H1 (cell line): ENCODE data around the gene SPIRE1. TPM values are rescaled to one million over a fixed set of nuclear protein-coding genes. Genes with fewer than 3 reads are reported as not detected.

Experiments used
- CTCF ChIA-PET: fragments of 300-600 bp; sonication (Branson Sonifier 250); formaldehyde crosslinking; loops from one replicate; lab custom pipeline; 2021; ENCODE audit not compliant: partially characterized antibody; lab: Charles Lee
- POLR2A ChIA-PET: fragments of 300-600 bp; sonication (Branson Sonifier 250); formaldehyde crosslinking; loops from one replicate; lab custom pipeline; 2021; ENCODE audit warnings: inconsistent platforms; ENCODE audit not compliant: partially characterized antibody; lab: Charles Lee
- DNase-seq, 2 experiments: peaks; one replicate each; pipeline versions ENCODE4 v3.0.0 to v3.0.0-alpha.2; 2010 to 2022; ENCODE audit warnings: low spot score in 2 of 2, low read depth in 1 of 2, mixed read lengths in 1 of 2
- FAIRE-seq: peaks from 2 replicates; lab custom pipeline; 2011; peaks lifted over from hg19 to GRCh38; lab: Jason Lieb, UNC
- H2AFZ ChIP-seq: 2 replicates; pipeline ENCODE4 v1.8.1; 2012; ENCODE audit warnings: low read length, inconsistent platforms
- H2AK5ac ChIP-seq: 2 replicates; pipeline ENCODE4 v1.6.1; 2013; ENCODE audit warnings: low read depth, low read length
- H2BK120ac ChIP-seq: replicated peaks from 2 replicates; pipeline ENCODE3; 2013; ENCODE audit warnings: low read depth, low read length, inconsistent platforms
- H2BK12ac ChIP-seq: 2 replicates; pipeline ENCODE4 v1.6.1; 2013; ENCODE audit warnings: low read depth, low read length
- H2BK15ac ChIP-seq: 2 replicates; pipeline ENCODE4 v1.6.1; 2013; ENCODE audit warnings: low read length
- H2BK20ac ChIP-seq: 2 replicates; pipeline ENCODE4 v1.6.1; 2013; ENCODE audit warnings: low read length
- H2BK5ac ChIP-seq: 2 replicates; pipeline ENCODE4 v1.6.1; 2013; ENCODE audit warnings: low read depth, low read length
- H3K14ac ChIP-seq: 2 replicates; pipeline ENCODE4 v1.6.1; 2013; ENCODE audit warnings: inconsistent platforms; ENCODE audit not compliant: insufficient read length
- H3K18ac ChIP-seq: 2 replicates; pipeline ENCODE4 v1.6.1; 2013; ENCODE audit warnings: low read length; ENCODE audit errors: extremely low read depth
- H3K23ac ChIP-seq: 2 replicates; pipeline ENCODE4 v1.6.1; 2013; ENCODE audit warnings: inconsistent platforms; ENCODE audit not compliant: insufficient read length
- H3K23me2 ChIP-seq: 2 replicates; pipeline ENCODE4 v1.6.1; 2013; ENCODE audit warnings: low read depth, low read length
- H3K27ac ChIP-seq: 2 replicates; pipeline ENCODE4 v1.6.1; 2011; ENCODE audit warnings: low read depth, low read length, inconsistent platforms
- H3K27me3 ChIP-seq, 4 experiments: replicated peaks in 1 of 4; 1 replicate in 1 of 4; 2 replicates in 3 of 4; pipeline versions ENCODE4 v1.6.1 to v1.8.1; 2011 to 2013; ENCODE audit warnings: low read length in 3 of 4, mild to moderate bottlenecking in 3 of 4, inconsistent platforms in 2 of 4, mixed read lengths in 2 of 4, moderate library complexity in 1 of 4; ENCODE audit not compliant: control insufficient read depth in 3 of 4, insufficient read depth in 3 of 4; ENCODE audit errors: extremely low read depth in 1 of 4
- H3K36me3 ChIP-seq, 4 experiments: 2 replicates each; pipeline versions ENCODE4 v1.6.1 to v1.8.1; 2011 to 2013; ENCODE audit warnings: mild to moderate bottlenecking in 4 of 4, low read length in 3 of 4, moderate library complexity in 2 of 4, control low read depth in 1 of 4, inconsistent platforms in 1 of 4; ENCODE audit not compliant: insufficient read depth in 4 of 4, control insufficient read depth in 2 of 4
- H3K4ac ChIP-seq: replicated peaks from 2 replicates; pipeline ENCODE3; 2013; ENCODE audit warnings: low read length, low read depth, mixed read lengths, inconsistent platforms; ENCODE audit not compliant: insufficient read length
- H3K4me1 ChIP-seq, 4 experiments: replicated peaks in 1 of 4; 1 replicate in 1 of 4; 2 replicates in 3 of 4; pipeline versions ENCODE4 v1.6.1 to v1.8.1; 2011 to 2013; ENCODE audit warnings: low read length in 3 of 4, inconsistent platforms in 2 of 4, mixed read lengths in 1 of 4; ENCODE audit not compliant: insufficient read depth in 4 of 4, control insufficient read depth in 3 of 4
- H3K4me2 ChIP-seq, 2 experiments: 2 replicates each; pipeline versions ENCODE4 v1.6.1 to v1.8.1; 2011 to 2013; ENCODE audit warnings: low read depth in 2 of 2, low read length in 2 of 2, control low read depth in 1 of 2, inconsistent platforms in 1 of 2, mild to moderate bottlenecking in 1 of 2; ENCODE audit not compliant: insufficient read depth in 1 of 2
- H3K4me3 ChIP-seq, 4 experiments: fragments of 200-600, 300-600 bp in 1 of 4; sonication (generic), shearing (Covaris generic), sonication (Bioruptor Twin) in 1 of 4; 2 replicates each; pipeline versions ENCODE4 v1.5.1 to v1.8.1; 2011 to 2016; ENCODE audit warnings: low read length in 4 of 4, low read depth in 3 of 4, control low read depth in 2 of 4, inconsistent platforms in 2 of 4, mild to moderate bottlenecking in 2 of 4, mixed read lengths in 1 of 4, moderate library complexity in 1 of 4; ENCODE audit not compliant: insufficient read depth in 2 of 4; ENCODE audit errors: extremely low read depth in 1 of 4
- H3K56ac ChIP-seq: replicated peaks from 2 replicates; pipeline ENCODE3; 2013; ENCODE audit warnings: low read depth, mild to moderate bottlenecking, mixed read lengths, low read length, inconsistent platforms; ENCODE audit not compliant: insufficient read length
- H3K79me1 ChIP-seq: 2 replicates; pipeline ENCODE4 v1.6.1; 2013; ENCODE audit warnings: low read depth, low read length, control low read depth
- H3K79me2 ChIP-seq, 2 experiments: 2 replicates each; pipeline versions ENCODE4 v1.6.1 to v1.8.1; 2012 to 2013; ENCODE audit warnings: low read length in 2 of 2, mild to moderate bottlenecking in 2 of 2, inconsistent platforms in 1 of 2; ENCODE audit not compliant: insufficient read depth in 2 of 2, control insufficient read depth in 1 of 2
- H3K9ac ChIP-seq, 4 experiments: replicated peaks in 1 of 4; 1 replicate in 1 of 4; 2 replicates in 3 of 4; pipeline versions ENCODE4 v1.6.1 to v1.8.1; 2011 to 2013; ENCODE audit warnings: low read depth in 3 of 4, low read length in 3 of 4, control low read depth in 2 of 4, mild to moderate bottlenecking in 2 of 4, moderate library complexity in 2 of 4, inconsistent platforms in 1 of 4; ENCODE audit errors: extremely low read depth in 1 of 4
- H3K9me3 ChIP-seq, 2 experiments: 2 replicates each; pipeline versions ENCODE4 v1.6.1 to v1.8.1; 2012 to 2013; ENCODE audit warnings: mild to moderate bottlenecking in 2 of 2, moderate library complexity in 2 of 2, control low read depth in 1 of 2, inconsistent platforms in 1 of 2, low read depth in 1 of 2, low read length in 1 of 2, mixed read lengths in 1 of 2; ENCODE audit not compliant: insufficient read depth in 2 of 2
- H4K20me1 ChIP-seq, 2 experiments: replicated peaks in 1 of 2; 2 replicates each; pipeline versions ENCODE3 to v1.8.1; 2011 to 2013; ENCODE audit warnings: inconsistent platforms in 2 of 2, low read length in 2 of 2, mild to moderate bottlenecking in 1 of 2; ENCODE audit not compliant: insufficient read depth in 2 of 2, control insufficient read depth in 1 of 2
- H4K5ac ChIP-seq: 2 replicates; pipeline ENCODE4 v1.6.1; 2013; ENCODE audit warnings: low read length, low read depth, mixed read lengths, inconsistent platforms; ENCODE audit not compliant: insufficient read length
- H4K8ac ChIP-seq: 2 replicates; pipeline ENCODE4 v1.8.0; 2013; ENCODE audit warnings: mild to moderate bottlenecking, moderate library complexity, low read length, inconsistent platforms; ENCODE audit not compliant: insufficient read depth; ENCODE audit errors: extremely low read depth
- H4K91ac ChIP-seq: replicated peaks from 2 replicates; pipeline ENCODE3; 2013; ENCODE audit warnings: low read length, mixed read lengths, inconsistent platforms; ENCODE audit not compliant: insufficient read length
- ASH2L ChIP-seq: fragments of 200-600, 300-600 bp; sonication (generic); IDR thresholded peaks from one replicate; pipeline ENCODE4 v1.7.1; 2017; ENCODE audit warnings: low read length
- CEBPB ChIP-seq: IDR thresholded peaks from 2 replicates; pipeline ENCODE4 v1.6.1; 2012; ENCODE audit warnings: low read depth, low read length
- CHD1 ChIP-seq: IDR thresholded peaks from 2 replicates; pipeline ENCODE4 v1.6.1; 2012; ENCODE audit warnings: low read depth, low read length, improper control_type of control experiment
- CREB1 ChIP-seq: IDR thresholded peaks from 2 replicates; pipeline ENCODE4 v1.6.1; 2012; ENCODE audit warnings: inconsistent platforms
- EP300 ChIP-seq, 2 experiments: IDR thresholded peaks; 1 replicate in 1 of 2; 2 replicates in 1 of 2; pipeline ENCODE4 v1.6.1; 2011 to 2012; ENCODE audit warnings: low read depth in 2 of 2, low read length in 2 of 2, mild to moderate bottlenecking in 2 of 2, borderline replicate concordance in 1 of 2, inconsistent platforms in 1 of 2, moderate library complexity in 1 of 2
- FOSL1 ChIP-seq: IDR thresholded peaks from 2 replicates; pipeline ENCODE4 v1.6.1; 2011; ENCODE audit warnings: mild to moderate bottlenecking, low read depth, low read length, moderate library complexity; ENCODE audit not compliant: insufficient read depth
- KDM1A ChIP-seq: fragments of 200-600, 300-600 bp; sonication (generic); IDR thresholded peaks from 2 replicates; pipeline ENCODE4 v1.7.1; 2016; ENCODE audit warnings: mild to moderate bottlenecking, low read length, borderline replicate concordance
- MAFK ChIP-seq: IDR thresholded peaks from 2 replicates; pipeline ENCODE4 v1.6.1; 2012; ENCODE audit warnings: low read depth, mild to moderate bottlenecking, improper control_type of control experiment, low read length
- POU5F1 ChIP-seq: IDR thresholded peaks from 2 replicates; pipeline ENCODE4 v1.6.1; 2011; ENCODE audit warnings: low read depth, mild to moderate bottlenecking, low read length, moderate library complexity
- RBBP5 ChIP-seq: IDR thresholded peaks from 2 replicates; pipeline ENCODE4 v1.7.1; 2012; ENCODE audit warnings: low read depth, mild to moderate bottlenecking, inconsistent platforms, low read length, moderate library complexity, borderline replicate concordance
- SP1 ChIP-seq: IDR thresholded peaks from 2 replicates; pipeline ENCODE4 v1.6.1; 2011; ENCODE audit warnings: low read depth, low read length
- SP2 ChIP-seq: IDR thresholded peaks from 2 replicates; pipeline ENCODE4 v1.6.1; 2012; ENCODE audit warnings: mild to moderate bottlenecking, low read length, inconsistent platforms
- TAF1 ChIP-seq: IDR thresholded peaks from 2 replicates; pipeline ENCODE4 v1.6.1; 2011; ENCODE audit warnings: mild to moderate bottlenecking, low read depth, low read length
- WGBS, 2 experiments: shearing (Covaris generic) in 1 of 2; methylation state at CpG; one replicate each; pipeline versions ENCODE4 v1.1.6 to v1.1.7; 2013 to 2015; ENCODE audit warnings: low lambda C conversion rate in 2 of 2, mixed read lengths in 2 of 2, inconsistent platforms in 1 of 2, low coverage in 1 of 2, missing lambda C conversion rate in 1 of 2; ENCODE audit not compliant: insufficient replicate concordance in 2 of 2, insufficient coverage in 1 of 2, insufficient read length in 1 of 2; ENCODE audit errors: extremely low coverage in 1 of 2, missing lambda C conversion rate in 1 of 2; 5-methylcytosine and 5-hydroxymethylcytosine counted together
- polyA plus RNA-seq, 7 experiments: library from polyadenylated mRNA; depleted of rRNA in 3 of 7; stranded (reverse) in 5 of 7; unstranded in 2 of 7; fragments of >200 nt in 5 of 7; fragments of 200-250 nt in 2 of 7; gene quantifications; 1 replicate in 5 of 7; 2 replicates in 1 of 7; 4 replicates in 1 of 7; pipeline versions ENCODE4 v1.2.1 to v1.2.3, GENCODE V29; 2011 to 2013; ENCODE audit warnings: missing spikeins in 2 of 7, mixed read lengths in 2 of 7
- total RNA-seq: library from RNA; stranded (reverse); fragmentation: NEBNext Ultra II Directional; extraction: Animal tissue kit (Norgen Biotek cat#: 25700); gene quantifications from 2 replicates; pipeline ENCODE4 v1.2.1, GENCODE V29; 2021
- TF ChIP-seq, protein P1 (sequence below): IDR thresholded peaks from 2 replicates; pipeline ENCODE4 v1.6.1; 2012; ENCODE audit warnings: inconsistent platforms
- TF ChIP-seq, protein P2 (sequence below): IDR thresholded peaks from 2 replicates; pipeline ENCODE4 v1.6.1; 2012; ENCODE audit warnings: inconsistent platforms

SPIRE1 gene
- total and polyA plus RNA-seq, 2 of the 8 experiments (the other 6 are each of a cell fraction or from before 2014, with no cell fraction given), result 6.0 to 21.5 TPM

DNA sequence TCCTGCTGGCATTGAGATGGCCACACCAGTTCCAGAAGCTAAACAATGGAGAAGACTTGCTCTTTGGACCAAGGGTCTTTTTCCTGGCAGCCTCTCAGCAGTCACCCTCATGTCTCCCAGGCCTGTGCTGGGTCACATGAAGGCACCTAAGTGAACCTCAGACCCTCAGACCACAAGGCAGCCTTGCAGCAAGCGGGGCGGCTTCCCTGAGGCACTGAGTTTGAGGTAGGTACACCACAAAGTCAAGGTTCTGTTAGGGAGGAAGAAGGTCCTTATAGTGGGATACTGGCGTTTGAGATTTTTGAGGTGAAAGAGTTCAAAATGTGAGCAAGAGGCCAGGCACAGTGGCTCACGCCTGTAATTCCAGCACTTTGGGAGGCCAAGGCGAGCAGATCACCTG lies 258.7 kb downstream of the SPIRE1 start:
- Histone ChIP-seq H2BK5ac (no peak overlapping the region), H3K23ac (no peak overlapping the region), H3K4me2 (no peak overlapping the region), H3K14ac (no peak overlapping the region), H3K27me3 (no peaks in the 10 kb centered on the region), H3K4me3 (no peak overlapping the region), H3K4me1 (no peaks in the 10 kb centered on the region; a peak in 1 of 7 replicates), H4K5ac (no peak overlapping the region), H4K8ac (no peak overlapping the region), H4K20me1 (no peaks in the 10 kb centered on the region), H3K9me3 (no peaks in the 10 kb centered on the region), H3K79me2 (no peaks in the 10 kb centered on the region), H3K79me1 (no peaks in the 10 kb centered on the region), H3K9ac (no peak overlapping the region), H3K23me2 (no peaks in the 10 kb centered on the region), H2AFZ (no peak overlapping the region), H3K18ac (no peak overlapping the region), H3K56ac (no peak overlapping the region), H4K91ac (no peak overlapping the region), H2BK20ac (no peak overlapping the region), H2BK120ac (no peak overlapping the region), H2AK5ac (no peak overlapping the region), H2BK12ac (no peak overlapping the region), H3K36me3 (no peaks in the 10 kb centered on the region), H2BK15ac (no peak overlapping the region), H3K27ac (no peak overlapping the region), H3K4ac (no peak overlapping the region)
- 95% methylated on average over 5 of the region's 5 CpGs; no CpG with 5 or more reads in 1 of the 2 experiments for WGBS, 2 experiments
- CTCF ChIA-PET, result interaction anchor here (7.0 to 11.1 kb wide), 2 partner anchors 7 to 264 kb away, joined by 55 to 139 read pairs; partner anchors contain the start of gene SPIRE1
- no peak for FAIRE-seq
- POLR2A ChIA-PET, result no interaction called here
- DNase-seq, result no peak
- TF ChIP-seq, protein P1, sequence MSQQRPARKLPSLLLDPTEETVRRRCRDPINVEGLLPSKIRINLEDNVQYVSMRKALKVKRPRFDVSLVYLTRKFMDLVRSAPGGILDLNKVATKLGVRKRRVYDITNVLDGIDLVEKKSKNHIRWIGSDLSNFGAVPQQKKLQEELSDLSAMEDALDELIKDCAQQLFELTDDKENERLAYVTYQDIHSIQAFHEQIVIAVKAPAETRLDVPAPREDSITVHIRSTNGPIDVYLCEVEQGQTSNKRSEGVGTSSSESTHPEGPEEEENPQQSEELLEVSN, result no peak
- TF ChIP-seq CEBPB (no peak), EP300 (IDR thresholded peaks at IDR 0.05; ENCODE audit: borderline replicate concordance in 1 of 2, low read depth in 2 of 2, low read length in 2 of 2) (no peak), RBBP5 (no peak), FOSL1 (no peak), ASH2L (no peak), KDM1A (no peak), SP1 (no peak), MAFK (no peak), CREB1 (no peak), POU5F1 (no peak), SP2 (no peak), TAF1 (no peak), CHD1 (no peak)
- TF ChIP-seq, protein P2, sequence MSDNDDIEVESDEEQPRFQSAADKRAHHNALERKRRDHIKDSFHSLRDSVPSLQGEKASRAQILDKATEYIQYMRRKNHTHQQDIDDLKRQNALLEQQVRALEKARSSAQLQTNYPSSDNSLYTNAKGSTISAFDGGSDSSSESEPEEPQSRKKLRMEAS, result no peak
